K562 (cell line): Measurements from ENCODE around the gene CBX4. TPM values are rescaled to one million over a fixed set of nuclear protein-coding genes. Genes with fewer than 3 reads are reported as not detected.
A peak's percentile ranks its signal among the peaks of the same experiment; 100 is the strongest.

Experiments used
- CBX8 ChIP-seq: fragments of 200-600 bp; sonication (generic); IDR thresholded peaks from 2 replicates; pipeline ENCODE4 v1.6.1; 2012; ENCODE audit warnings: borderline replicate concordance, mixed run types, low read depth, mild to moderate bottlenecking, moderate library complexity, mixed read lengths, low read length, control low read depth, inconsistent platforms; ENCODE audit not compliant: poor library complexity, severe bottlenecking; ENCODE audit errors: extremely low read depth
- CREM ChIP-seq: IDR thresholded peaks from 2 replicates; pipeline ENCODE4 v1.6.1; 2014; ENCODE audit warnings: antibody characterized with exemption, low read depth
- CXXC5 ChIP-seq: fragments of 250-450 bp; sonication (Bioruptor Pico); IDR thresholded peaks from 2 replicates; pipeline ENCODE4 v1.8.0; 2022; ENCODE audit warnings: inconsistent platforms, mild to moderate bottlenecking, moderate library complexity
- ELF1 ChIP-seq: fragments of 200-800 bp; sonication (Bioruptor generic); IDR thresholded peaks from 2 replicates; pipeline ENCODE4 v1.6.1; 2016; ENCODE audit warnings: missing genetic modification characterization, missing compliant biosample characterization
- GATAD2A ChIP-seq: fragments of 450-650 bp; IDR thresholded peaks from 2 replicates; pipeline ENCODE4 v1.6.1; 2017
- HSF4 ChIP-seq: fragments of 250-450 bp; sonication (Bioruptor Pico); IDR thresholded peaks from 2 replicates; pipeline ENCODE4 v2.1.2; 2022; ENCODE audit warnings: mild to moderate bottlenecking, moderate library complexity, borderline replicate concordance
- MIER1 ChIP-seq: fragments of 450-650 bp; IDR thresholded peaks from 2 replicates; pipeline ENCODE4 v1.6.1; 2016; ENCODE audit warnings: antibody characterized with exemption, mild to moderate bottlenecking, low read depth
- PHF21A ChIP-seq: fragments of 450-650 bp; IDR thresholded peaks from 2 replicates; pipeline ENCODE4 v1.6.1; 2017; ENCODE audit warnings: low read depth, borderline replicate concordance
- RBFOX2 ChIP-seq: fragments of 200-400 bp; formaldehyde crosslinking; IDR thresholded peaks from 2 replicates; pipeline ENCODE4 v1.6.1; 2017; ENCODE audit warnings: low read depth, mild to moderate bottlenecking, low read length, moderate library complexity
- RHOXF2B ChIP-seq: fragments of 250-450 bp; sonication (Bioruptor Pico); conservative IDR thresholded peaks from 2 replicates; pipeline ENCODE4 v1.5.1; 2021
- ZBTB9 ChIP-seq: fragments of 450-650 bp; formaldehyde crosslinking; IDR thresholded peaks from 2 replicates; pipeline ENCODE4 v1.4.0; 2020; ENCODE audit warnings: mild to moderate bottlenecking, moderate library complexity
- ZNF766 ChIP-seq: fragments of 200-800 bp; sonication (Bioruptor generic); conservative IDR thresholded peaks from 2 replicates; pipeline ENCODE4 v1.6.1; 2016; ENCODE audit warnings: missing genetic modification characterization, missing compliant biosample characterization
- polyA plus RNA-seq, 8 experiments: library from polyadenylated mRNA; depleted of rRNA in 4 of 8; stranded (reverse) in 5 of 8; unstranded in 3 of 8; fragments of >200 nt; fragmentation: Nextera tagmentation in 2 of 8; fragmentation: Illumina TruSeq in 1 of 8; extraction: Ambion mirVana in 2 of 8; extraction: Trizol in 1 of 8; gene quantifications; 2 replicates each; pipeline versions ENCODE4 v1.2.1 to v1.2.3, GENCODE V29; 2011 to 2014; ENCODE audit warnings: inconsistent platforms in 1 of 8, missing spikeins in 1 of 8
- total RNA-seq, 7 experiments: library from RNA; depleted of rRNA in 6 of 7; stranded (reverse); fragments of >200 nt in 6 of 7; fragmentation: Illumina TruSeq in 2 of 7; extraction: Trizol in 2 of 7; gene quantifications; 2 replicates each; pipeline versions ENCODE4 v1.2.1 to v1.2.3, GENCODE V29; 2011 to 2021; ENCODE audit warnings: low replicate concordance in 1 of 7
- TF ChIP-seq, protein P1 (sequence below): fragments of 200-600 bp; sonication (generic); IDR thresholded peaks from one replicate; pipeline ENCODE4 v1.6.1; 2012; ENCODE audit warnings: mild to moderate bottlenecking, low read depth, low read length, inconsistent platforms
- TF ChIP-seq, protein P2 (sequence below): sonication (generic); formaldehyde crosslinking; IDR thresholded peaks from 2 replicates; pipeline ENCODE4 v1.8.1; 2022; ENCODE audit warnings: missing genetic modification reagents

The CBX4 gene
- total and polyA plus RNA-seq, 9 of the 15 experiments (the other 6 are each of a cell fraction or from before 2014, with no cell fraction given), result 0.98 to 50.5 (median 10.0) TPM

DNA sequence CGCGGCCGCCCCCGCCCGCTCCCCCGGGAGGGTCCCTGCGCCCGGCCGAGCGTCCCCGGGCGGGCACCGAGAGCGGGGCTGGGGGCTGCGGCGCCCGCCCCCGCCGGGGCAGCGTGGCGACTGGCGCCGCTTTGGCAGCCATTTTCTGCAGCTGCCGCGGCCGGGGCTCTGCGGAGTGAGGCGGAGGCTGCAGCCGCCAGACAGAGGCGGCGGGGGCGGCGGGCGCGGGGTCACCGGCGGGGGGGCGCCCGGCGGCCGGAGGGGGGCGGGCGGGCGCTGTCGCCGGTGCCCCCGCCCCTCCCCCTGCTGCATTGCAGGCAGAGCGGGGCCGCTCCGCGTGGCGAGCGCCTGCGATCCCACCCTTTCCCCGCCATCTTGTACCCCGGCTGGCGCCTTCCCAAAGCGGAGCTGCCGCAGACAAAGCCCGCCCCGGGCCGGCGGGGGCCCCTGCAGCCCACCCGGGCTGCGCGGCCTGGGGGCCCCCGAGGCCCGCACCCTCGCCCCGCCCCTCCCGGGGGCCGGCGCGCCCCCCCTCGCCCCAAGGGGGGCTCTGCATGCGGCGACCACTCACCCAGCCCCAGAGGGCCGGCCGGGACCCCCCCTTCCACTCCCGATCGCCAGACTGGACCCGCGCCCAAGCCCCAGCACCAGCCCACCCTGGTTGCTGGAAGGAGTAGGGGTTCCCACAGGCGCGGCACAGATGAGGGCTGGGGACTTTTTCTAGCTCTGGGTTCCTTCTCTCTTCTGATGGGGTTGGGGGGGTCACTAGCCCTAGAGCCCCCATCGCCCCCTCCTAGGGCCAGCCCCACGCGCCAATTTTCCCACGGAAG, 25.7 kb downstream of the CBX4 start (continued):
- TF ChIP-seq, protein P1, sequence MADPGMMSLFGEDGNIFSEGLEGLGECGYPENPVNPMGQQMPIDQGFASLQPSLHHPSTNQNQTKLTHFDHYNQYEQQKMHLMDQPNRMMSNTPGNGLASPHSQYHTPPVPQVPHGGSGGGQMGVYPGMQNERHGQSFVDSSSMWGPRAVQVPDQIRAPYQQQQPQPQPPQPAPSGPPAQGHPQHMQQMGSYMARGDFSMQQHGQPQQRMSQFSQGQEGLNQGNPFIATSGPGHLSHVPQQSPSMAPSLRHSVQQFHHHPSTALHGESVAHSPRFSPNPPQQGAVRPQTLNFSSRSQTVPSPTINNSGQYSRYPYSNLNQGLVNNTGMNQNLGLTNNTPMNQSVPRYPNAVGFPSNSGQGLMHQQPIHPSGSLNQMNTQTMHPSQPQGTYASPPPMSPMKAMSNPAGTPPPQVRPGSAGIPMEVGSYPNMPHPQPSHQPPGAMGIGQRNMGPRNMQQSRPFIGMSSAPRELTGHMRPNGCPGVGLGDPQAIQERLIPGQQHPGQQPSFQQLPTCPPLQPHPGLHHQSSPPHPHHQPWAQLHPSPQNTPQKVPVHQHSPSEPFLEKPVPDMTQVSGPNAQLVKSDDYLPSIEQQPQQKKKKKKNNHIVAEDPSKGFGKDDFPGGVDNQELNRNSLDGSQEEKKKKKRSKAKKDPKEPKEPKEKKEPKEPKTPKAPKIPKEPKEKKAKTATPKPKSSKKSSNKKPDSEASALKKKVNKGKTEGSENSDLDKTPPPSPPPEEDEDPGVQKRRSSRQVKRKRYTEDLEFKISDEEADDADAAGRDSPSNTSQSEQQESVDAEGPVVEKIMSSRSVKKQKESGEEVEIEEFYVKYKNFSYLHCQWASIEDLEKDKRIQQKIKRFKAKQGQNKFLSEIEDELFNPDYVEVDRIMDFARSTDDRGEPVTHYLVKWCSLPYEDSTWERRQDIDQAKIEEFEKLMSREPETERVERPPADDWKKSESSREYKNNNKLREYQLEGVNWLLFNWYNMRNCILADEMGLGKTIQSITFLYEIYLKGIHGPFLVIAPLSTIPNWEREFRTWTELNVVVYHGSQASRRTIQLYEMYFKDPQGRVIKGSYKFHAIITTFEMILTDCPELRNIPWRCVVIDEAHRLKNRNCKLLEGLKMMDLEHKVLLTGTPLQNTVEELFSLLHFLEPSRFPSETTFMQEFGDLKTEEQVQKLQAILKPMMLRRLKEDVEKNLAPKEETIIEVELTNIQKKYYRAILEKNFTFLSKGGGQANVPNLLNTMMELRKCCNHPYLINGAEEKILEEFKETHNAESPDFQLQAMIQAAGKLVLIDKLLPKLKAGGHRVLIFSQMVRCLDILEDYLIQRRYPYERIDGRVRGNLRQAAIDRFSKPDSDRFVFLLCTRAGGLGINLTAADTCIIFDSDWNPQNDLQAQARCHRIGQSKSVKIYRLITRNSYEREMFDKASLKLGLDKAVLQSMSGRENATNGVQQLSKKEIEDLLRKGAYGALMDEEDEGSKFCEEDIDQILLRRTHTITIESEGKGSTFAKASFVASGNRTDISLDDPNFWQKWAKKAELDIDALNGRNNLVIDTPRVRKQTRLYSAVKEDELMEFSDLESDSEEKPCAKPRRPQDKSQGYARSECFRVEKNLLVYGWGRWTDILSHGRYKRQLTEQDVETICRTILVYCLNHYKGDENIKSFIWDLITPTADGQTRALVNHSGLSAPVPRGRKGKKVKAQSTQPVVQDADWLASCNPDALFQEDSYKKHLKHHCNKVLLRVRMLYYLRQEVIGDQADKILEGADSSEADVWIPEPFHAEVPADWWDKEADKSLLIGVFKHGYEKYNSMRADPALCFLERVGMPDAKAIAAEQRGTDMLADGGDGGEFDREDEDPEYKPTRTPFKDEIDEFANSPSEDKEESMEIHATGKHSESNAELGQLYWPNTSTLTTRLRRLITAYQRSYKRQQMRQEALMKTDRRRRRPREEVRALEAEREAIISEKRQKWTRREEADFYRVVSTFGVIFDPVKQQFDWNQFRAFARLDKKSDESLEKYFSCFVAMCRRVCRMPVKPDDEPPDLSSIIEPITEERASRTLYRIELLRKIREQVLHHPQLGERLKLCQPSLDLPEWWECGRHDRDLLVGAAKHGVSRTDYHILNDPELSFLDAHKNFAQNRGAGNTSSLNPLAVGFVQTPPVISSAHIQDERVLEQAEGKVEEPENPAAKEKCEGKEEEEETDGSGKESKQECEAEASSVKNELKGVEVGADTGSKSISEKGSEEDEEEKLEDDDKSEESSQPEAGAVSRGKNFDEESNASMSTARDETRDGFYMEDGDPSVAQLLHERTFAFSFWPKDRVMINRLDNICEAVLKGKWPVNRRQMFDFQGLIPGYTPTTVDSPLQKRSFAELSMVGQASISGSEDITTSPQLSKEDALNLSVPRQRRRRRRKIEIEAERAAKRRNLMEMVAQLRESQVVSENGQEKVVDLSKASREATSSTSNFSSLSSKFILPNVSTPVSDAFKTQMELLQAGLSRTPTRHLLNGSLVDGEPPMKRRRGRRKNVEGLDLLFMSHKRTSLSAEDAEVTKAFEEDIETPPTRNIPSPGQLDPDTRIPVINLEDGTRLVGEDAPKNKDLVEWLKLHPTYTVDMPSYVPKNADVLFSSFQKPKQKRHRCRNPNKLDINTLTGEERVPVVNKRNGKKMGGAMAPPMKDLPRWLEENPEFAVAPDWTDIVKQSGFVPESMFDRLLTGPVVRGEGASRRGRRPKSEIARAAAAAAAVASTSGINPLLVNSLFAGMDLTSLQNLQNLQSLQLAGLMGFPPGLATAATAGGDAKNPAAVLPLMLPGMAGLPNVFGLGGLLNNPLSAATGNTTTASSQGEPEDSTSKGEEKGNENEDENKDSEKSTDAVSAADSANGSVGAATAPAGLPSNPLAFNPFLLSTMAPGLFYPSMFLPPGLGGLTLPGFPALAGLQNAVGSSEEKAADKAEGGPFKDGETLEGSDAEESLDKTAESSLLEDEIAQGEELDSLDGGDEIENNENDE, result no peak
- TF ChIP-seq, protein P2, sequence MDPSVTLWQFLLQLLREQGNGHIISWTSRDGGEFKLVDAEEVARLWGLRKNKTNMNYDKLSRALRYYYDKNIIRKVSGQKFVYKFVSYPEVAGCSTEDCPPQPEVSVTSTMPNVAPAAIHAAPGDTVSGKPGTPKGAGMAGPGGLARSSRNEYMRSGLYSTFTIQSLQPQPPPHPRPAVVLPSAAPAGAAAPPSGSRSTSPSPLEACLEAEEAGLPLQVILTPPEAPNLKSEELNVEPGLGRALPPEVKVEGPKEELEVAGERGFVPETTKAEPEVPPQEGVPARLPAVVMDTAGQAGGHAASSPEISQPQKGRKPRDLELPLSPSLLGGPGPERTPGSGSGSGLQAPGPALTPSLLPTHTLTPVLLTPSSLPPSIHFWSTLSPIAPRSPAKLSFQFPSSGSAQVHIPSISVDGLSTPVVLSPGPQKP (CRISPR knock-in tag), result no peak
- TF ChIP-seq CREM (0 out of 2 replicates have a peak, but pooled peaks have one; percentile 9), ZNF766 (CRISPR knock-in tag) (0 out of 2 replicates have a peak, but pooled peaks have one; percentile 39), HSF4 (no peak), CBX8 (no peak), GATAD2A (no peak), RHOXF2B (CRISPR knock-in tag) (no peak), MIER1 (no peak), ZBTB9 (CRISPR knock-in tag) (no peak), ELF1 (tag) (no peak), PHF21A (no peak), CXXC5 (CRISPR knock-in tag) (peak; percentile 64), RBFOX2 (peak; percentile 41)
